Activated CD4-positive, alpha-beta T cell treated with anti-CD3 and anti-CD28 coated beads, Interleukin-2, amount 50 U/mL, for 4 hours (primary cell): ENCODE data around the gene ETDC.
"Not testable (repeated sequence)": the region's sequence is repeated elsewhere in the genome, so short reads cannot be mapped to it uniquely, and the experiment has no call there.

Experiments
- DNase-seq, 2 experiments: peaks; one replicate each; pipeline ENCODE4 v3.0.0-alpha.2; 2020

The ETDC gene

GRCh38 chrX:135309430-135309923 is at the start of gene ETDC:
ETDC (plus strand) TSS chrX:135309480; CDS start chrX:135309480, 0 bp downstream.
- DNase-seq, result no peak

GRCh38 chrX:135260976-135261375 is 48.3 kb upstream of the ETDC start:
- not testable (repeated sequence) for DNase-seq

- not testable (repeated sequence) for DNase-seq
Observed at GRCh38 chrX:135263376-135263775, 45.9 kb upstream of the ETDC start.

GRCh38 chrX:135264206-135264605 is 45.1 kb upstream of the ETDC start:
- no peak for DNase-seq

- DNase-seq, result no peak
Observed at GRCh38 chrX:135273162-135273561, 36.1 kb upstream of the ETDC start.

GRCh38 chrX:135275973-135276372 is 33.3 kb upstream of the ETDC start:
- DNase-seq, result no peak

GRCh38 chrX:135287266-135287823 is 21.9 kb upstream of the ETDC start:
- DNase-seq, result no peak

GRCh38 chrX:135295238-135295943 is 13.9 kb upstream of the ETDC start:
- DNase-seq, result peak; percentile 54 to 59

- no peak for DNase-seq
Observed at GRCh38 chrX:135295944-135296305, 13.4 kb upstream of the ETDC start.

GRCh38 chrX:135302269-135302873 is 6.9 kb upstream of the ETDC start:
- DNase-seq, result no peak

GRCh38 chrX:135304741-135305140 is 4.5 kb upstream of the ETDC start:
- DNase-seq, result no peak

GRCh38 chrX:135307171-135307570 is 2.1 kb upstream of the ETDC start:
- no peak for DNase-seq

GRCh38 chrX:135308345-135308855 is 880 bp upstream of the ETDC start:
- no peak for DNase-seq

- no peak for DNase-seq
Observed at GRCh38 chrX:135315864-135316263, 6.6 kb downstream of the ETDC start.

GRCh38 chrX:135324463-135324862 is 15.2 kb downstream of the ETDC start:
- no peak for DNase-seq

- not testable (repeated sequence) for DNase-seq
Observed at GRCh38 chrX:135325036-135325818, 15.9 kb downstream of the ETDC start.

GRCh38 chrX:135327299-135327698 is 18.0 kb downstream of the ETDC start:
- DNase-seq, result no peak

- no peak for DNase-seq
Observed at GRCh38 chrX:135328421-135329005, 19.2 kb downstream of the ETDC start.

GRCh38 chrX:135330706-135331105 is 21.4 kb downstream of the ETDC start:
- no peak for DNase-seq

- DNase-seq, result no peak
Observed at GRCh38 chrX:135331525-135331924, 22.2 kb downstream of the ETDC start.

- no peak for DNase-seq
Observed at GRCh38 chrX:135340831-135341230, 31.6 kb downstream of the ETDC start.

GRCh38 chrX:135345107-135345589 is 35.9 kb downstream of the ETDC start:
- DNase-seq, result no peak

- DNase-seq, result no peak
Observed at GRCh38 chrX:135346975-135347374, 37.7 kb downstream of the ETDC start.
